ENCODE data around the gene KDM3B.

Gene KDM3B

GRCh38 chr5:138337685-138338410 is 14.6 kb upstream of the KDM3B start, which contains the start of gene FAM53C:
Gene FAM53C, plus strand, starts transcription at chr5:138338266. Its CDS starts 3,070 bp downstream, at chr5:138341336.
- Histone ChIP-seq H3K9me3 (ENCODE audit: insufficient read depth, low read length, severe bottlenecking) (no peaks in the 10 kb centered on the region), H3K27ac (ENCODE audit: low read length) (peak within 1 kb of the TSS; percentile 92), H2AFZ (ENCODE audit: low read depth, low read length) (peak within 1 kb of the TSS; percentile 98), H3K4me1 (ENCODE audit: insufficient read depth, low read length) (peaks cover 43% of the 10 kb centered on the region), H3K79me2 (ENCODE audit: insufficient read depth, low read length) (peaks cover 38% of the 10 kb centered on the region), H3K4me3 (ENCODE audit: low read depth in 1 of 2, low read length in 2 of 2) (peak within 1 kb of the TSS; percentile 45 to 76), H3K9ac (ENCODE audit: low read depth, low read length) (peak within 1 kb of the TSS; percentile 76), H3K4me2 (ENCODE audit: insufficient read depth, low read length) (peak within 1 kb of the TSS; percentile 77), H4K20me1 (ENCODE audit: insufficient read depth, low read length) (no peaks in the 10 kb centered on the region; the same call in 1 of the 2 replicates), H3K27me3 (ENCODE audit: insufficient read depth, low read length, poor library complexity) (no peaks in the 10 kb centered on the region), H3K36me3 (ENCODE audit: insufficient read depth, low read length) (peaks cover 15% of the 10 kb centered on the region)
- ATAC-seq (ENCODE audit: insufficient read depth, low read depth) (peak; percentile 91), DNase-seq (peak; percentile 92)
- TF ChIP-seq EZH2 (IDR thresholded peaks at IDR 0.05; ENCODE audit: borderline replicate concordance, low read depth, low read length, severe bottlenecking) = no peak
- TF ChIP-seq CTCF (IDR thresholded peaks at IDR 0.05; ENCODE audit: borderline replicate concordance, extremely low read depth, low read length, poor library complexity, severe bottlenecking) = peak; percentile 21

- Histone ChIP-seq H3K27me3 (ENCODE audit: insufficient read depth, low read length, poor library complexity) (no peaks in the 10 kb centered on the region), H3K36me3 (ENCODE audit: insufficient read depth, low read length) (peaks cover 15% of the 10 kb centered on the region), H3K9ac (ENCODE audit: low read depth, low read length) (peak overlapping the region; percentile 76), H4K20me1 (ENCODE audit: insufficient read depth, low read length) (no peaks in the 10 kb centered on the region; the same call in 1 of the 2 replicates), H3K27ac (ENCODE audit: low read length) (peak overlapping the region; percentile 92), H3K79me2 (ENCODE audit: insufficient read depth, low read length) (peaks cover 38% of the 10 kb centered on the region), H2AFZ (ENCODE audit: low read depth, low read length) (peak overlapping the region; percentile 98), H3K4me3 (ENCODE audit: low read depth in 1 of 2, low read length in 2 of 2) (peak overlapping the region; percentile 45 to 76; a peak in 3 of 4 replicates), H3K4me1 (ENCODE audit: insufficient read depth, low read length) (peaks cover 42% of the 10 kb centered on the region), H3K4me2 (ENCODE audit: insufficient read depth, low read length) (peak overlapping the region; percentile 77), H3K9me3 (ENCODE audit: insufficient read depth, low read length, severe bottlenecking) (no peaks in the 10 kb centered on the region)
- ATAC-seq (ENCODE audit: insufficient read depth, low read depth) (no peak), DNase-seq (no peak)
- TF ChIP-seq EZH2 (IDR thresholded peaks at IDR 0.05; ENCODE audit: borderline replicate concordance, low read depth, low read length, severe bottlenecking) (no peak), CTCF (IDR thresholded peaks at IDR 0.05; ENCODE audit: borderline replicate concordance, extremely low read depth, low read length, poor library complexity, severe bottlenecking) (no peak)
Observed at GRCh38 chr5:138338411-138339090, 13.9 kb upstream of the KDM3B start.

- no peak overlapping the region for H2AFZ ChIP-seq (ENCODE audit: low read depth, low read length)
- no peak for ATAC-seq (ENCODE audit: insufficient read depth, low read depth)
- TF ChIP-seq CTCF (IDR thresholded peaks at IDR 0.05; ENCODE audit: borderline replicate concordance, extremely low read depth, low read length, poor library complexity, severe bottlenecking) = no peak
- TF ChIP-seq EZH2 (IDR thresholded peaks at IDR 0.05; ENCODE audit: borderline replicate concordance, low read depth, low read length, severe bottlenecking) = no peak
- no peaks in the 10 kb centered on the region for H3K9me3 ChIP-seq (ENCODE audit: insufficient read depth, low read length, severe bottlenecking)
- peaks cover 38% of the 10 kb centered on the region for H3K79me2 ChIP-seq (ENCODE audit: insufficient read depth, low read length)
- H3K4me2 ChIP-seq (ENCODE audit: insufficient read depth, low read length) = peak overlapping the region; percentile 77
- H3K36me3 ChIP-seq (ENCODE audit: insufficient read depth, low read length) = peaks cover 15% of the 10 kb centered on the region
- H3K4me1 ChIP-seq (ENCODE audit: insufficient read depth, low read length) = peaks cover 42% of the 10 kb centered on the region
- peak overlapping the region; percentile 76 for H3K9ac ChIP-seq (ENCODE audit: low read depth, low read length)
- H3K4me3 ChIP-seq (ENCODE audit: low read depth in 1 of 2, low read length in 2 of 2) = peak overlapping the region; percentile 45 to 76; a peak in 3 of 4 replicates
- no peaks in the 10 kb centered on the region; the same call in 1 of the 2 replicates for H4K20me1 ChIP-seq (ENCODE audit: insufficient read depth, low read length)
- H3K27me3 ChIP-seq (ENCODE audit: insufficient read depth, low read length, poor library complexity) = no peaks in the 10 kb centered on the region
- peak overlapping the region; percentile 92 for H3K27ac ChIP-seq (ENCODE audit: low read length)
- no peak for DNase-seq
Observed at GRCh38 chr5:138339091-138339456, 13.4 kb upstream of the KDM3B start.
